HG03159 (cell line): ENCODE results near the gene TBC1D5.
"Not testable (repeated sequence)": the region's sequence is repeated elsewhere in the genome, so short reads cannot be mapped to it uniquely, and the experiment has no call there.

Experiments used
- ATAC-seq: cut with Tn5 transposase; IDR thresholded peaks from one replicate; pipeline ENCODE4 v1.9.1; 2021; ENCODE audit warnings: mild to moderate bottlenecking, moderate library complexity; ENCODE audit not compliant: unreplicated experiment

The TBC1D5 gene

GRCh38 chr3:17552351-17552750 lies 190.1 kb downstream of the TBC1D5 start:
- no peak for ATAC-seq

DNA sequence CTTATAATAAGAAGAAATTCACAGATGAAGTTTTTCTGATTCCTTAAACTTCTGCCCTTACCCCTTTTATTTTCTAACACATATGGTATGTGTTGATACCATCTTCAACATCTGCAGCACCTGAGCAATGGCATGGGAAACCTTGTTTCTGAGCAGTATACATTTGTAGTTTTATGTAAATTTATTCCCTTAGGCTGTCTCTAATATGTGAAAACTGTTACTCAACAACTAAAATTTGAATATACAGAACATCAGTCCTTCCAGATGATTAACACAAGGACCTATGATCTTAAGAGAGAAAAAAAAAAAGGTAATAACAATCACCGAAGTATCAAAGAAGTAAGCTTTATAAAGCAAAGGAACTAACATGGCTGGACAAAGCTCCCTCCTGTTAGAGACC lies 190.5 kb downstream of the TBC1D5 start:
- ATAC-seq, result no peak

GRCh38 chr3:17551333-17551732 lies 191.1 kb downstream of the TBC1D5 start:
- ATAC-seq, result no peak

DNA sequence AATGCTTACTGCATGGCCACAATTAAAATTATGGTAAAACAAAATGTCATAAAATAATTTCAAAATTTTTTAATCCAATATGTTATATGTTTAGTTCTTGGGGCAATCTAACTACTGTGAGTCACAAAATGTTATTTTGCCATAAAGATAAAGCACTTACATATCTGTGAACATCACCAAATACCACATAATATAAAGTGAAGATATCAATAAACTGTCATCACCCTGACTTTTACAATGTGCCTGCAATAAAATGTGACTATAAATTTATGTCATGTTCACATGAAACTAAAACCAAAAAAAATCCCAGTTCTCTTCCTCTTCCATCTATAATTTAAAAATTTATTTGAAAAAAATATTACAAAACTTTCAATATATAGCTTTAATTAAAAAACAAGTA lies 191.8 kb downstream of the TBC1D5 start:
- no peak for ATAC-seq

- no peak for ATAC-seq
Observed at GRCh38 chr3:17546500-17547255, 195.8 kb downstream of the TBC1D5 start.

DNA sequence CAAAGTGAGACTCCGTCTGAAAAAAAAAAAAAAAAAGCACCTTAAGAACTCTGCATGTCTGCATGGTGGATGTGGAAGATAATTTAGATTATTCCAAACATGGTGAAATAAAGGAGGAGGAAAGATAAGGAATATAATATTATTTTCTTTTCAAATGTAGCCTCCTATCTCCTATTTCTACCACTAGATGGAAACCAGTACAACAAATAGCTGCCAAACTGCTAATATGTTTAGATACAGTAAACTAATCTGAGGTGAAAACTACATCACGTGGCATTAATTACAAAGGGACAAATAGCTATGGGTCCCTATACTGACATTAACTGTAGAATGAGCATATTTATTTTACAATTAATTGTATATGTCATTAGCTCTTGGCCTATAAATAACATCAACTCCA lies 197.8 kb downstream of the TBC1D5 start:
- no peak for ATAC-seq

DNA sequence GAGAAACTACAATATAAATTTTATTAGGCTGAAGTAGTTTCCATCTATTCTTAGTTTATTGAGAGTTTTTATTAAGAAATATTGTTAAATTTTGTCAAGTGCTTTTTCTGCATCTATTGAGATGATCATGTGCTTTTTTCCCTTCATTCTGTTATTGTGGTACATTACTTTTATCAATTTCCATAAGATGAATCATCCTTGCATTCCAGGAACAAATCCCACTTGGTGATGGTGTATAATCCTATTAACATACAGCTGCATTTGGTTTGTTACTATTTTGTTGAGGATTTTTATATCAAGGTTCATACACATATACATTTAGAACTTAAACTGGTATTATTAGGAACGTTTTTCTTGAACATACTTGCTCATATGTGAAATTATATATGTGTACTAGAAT lies 199.8 kb downstream of the TBC1D5 start:
- ATAC-seq, result no peak

DNA sequence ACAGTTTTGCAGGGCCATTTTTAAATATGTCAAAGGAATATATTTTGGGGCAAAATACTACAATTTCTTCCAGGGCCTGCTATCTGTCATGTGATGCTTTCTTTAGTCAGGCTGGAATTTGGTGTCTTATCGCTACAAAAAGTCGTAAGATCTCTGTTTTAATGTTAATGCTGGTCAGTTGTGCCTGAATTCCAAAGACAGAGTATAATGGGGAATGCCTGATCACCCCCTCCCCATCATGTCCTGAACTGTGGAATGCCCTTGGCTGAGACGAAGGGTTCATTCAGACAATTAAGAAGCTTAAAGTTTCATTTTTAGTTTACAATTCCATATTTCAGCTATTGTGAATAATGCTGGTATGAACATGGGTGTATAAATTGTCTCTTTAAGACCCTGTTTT lies 203.0 kb downstream of the TBC1D5 start:
- no peak for ATAC-seq

DNA sequence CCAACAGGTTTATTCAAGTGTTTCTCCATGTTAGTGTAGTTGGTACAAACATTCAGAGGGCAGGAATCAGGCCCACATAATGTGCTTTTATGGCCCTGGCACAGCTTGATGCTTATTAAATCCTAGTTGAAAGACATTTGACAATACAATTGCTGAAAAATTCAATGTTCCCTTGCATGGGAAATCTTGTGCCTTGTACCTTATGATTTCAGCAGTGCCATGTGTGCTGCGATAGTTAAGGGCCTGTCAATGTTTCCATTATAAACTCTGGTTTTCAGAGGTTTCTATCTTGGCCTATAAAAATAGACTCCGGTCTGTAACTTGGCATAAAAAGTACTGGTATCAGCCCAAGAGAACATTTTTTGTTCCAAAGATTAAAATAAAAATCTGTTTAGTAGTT lies 207.2 kb downstream of the TBC1D5 start:
- no peak for ATAC-seq

DNA sequence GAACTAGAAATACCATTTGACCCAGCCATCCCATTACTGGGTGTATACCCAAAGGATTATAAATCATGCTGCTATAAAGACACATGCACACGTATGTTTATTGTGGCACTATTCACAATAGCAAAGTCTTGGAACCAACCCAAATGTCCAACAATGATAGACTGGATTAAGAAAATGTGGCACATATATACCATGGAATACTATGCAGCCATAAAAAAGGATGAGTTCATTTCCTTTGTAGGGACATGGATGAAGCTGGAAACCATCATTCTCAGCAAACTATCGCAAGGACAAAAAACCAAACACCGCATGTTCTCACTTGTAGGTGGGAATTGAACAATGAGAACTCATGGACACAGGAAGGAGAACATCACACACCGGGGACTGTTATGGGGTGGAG lies 210.0 kb downstream of the TBC1D5 start:
- not testable (repeated sequence) for ATAC-seq

GRCh38 chr3:17529677-17530076 lies 212.8 kb downstream of the TBC1D5 start:
- ATAC-seq, result no peak

GRCh38 chr3:17518189-17519059 lies 224.0 kb downstream of the TBC1D5 start:
- no peak for ATAC-seq

DNA sequence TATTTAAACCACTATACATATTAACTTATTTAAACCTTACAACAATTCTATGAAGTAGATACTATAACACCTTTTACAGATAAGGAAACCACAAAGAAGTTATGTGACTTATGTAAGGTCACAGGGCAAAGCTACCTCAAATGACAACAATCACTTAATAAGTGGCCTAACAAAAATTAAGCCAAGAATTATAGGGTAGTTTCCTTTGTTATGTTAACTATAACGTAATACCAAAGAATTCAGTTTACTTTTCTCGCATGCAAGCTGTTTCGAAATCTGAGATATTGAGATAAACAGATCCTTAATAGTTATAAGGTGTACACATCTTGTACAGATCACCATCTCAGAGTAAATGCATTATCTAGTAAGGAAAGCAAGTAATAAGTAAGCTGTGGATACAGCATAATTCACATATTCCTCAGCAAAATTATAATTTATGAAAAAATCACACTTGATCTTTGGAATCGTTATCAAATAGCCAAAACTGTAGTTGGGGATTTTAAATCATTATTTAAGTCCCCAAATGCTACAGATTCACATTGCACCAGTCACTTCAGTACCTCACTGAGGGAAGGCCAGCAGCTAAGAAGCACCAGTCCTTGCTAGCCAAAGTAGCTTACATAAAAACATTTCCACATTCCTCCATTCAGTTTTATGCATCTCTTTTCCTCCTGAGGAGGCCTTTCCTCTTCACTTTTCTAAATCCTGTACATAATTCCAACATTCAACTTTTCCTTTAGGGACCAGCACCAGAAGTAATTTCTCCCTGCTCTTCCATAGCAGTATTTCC lies 226.8 kb downstream of the TBC1D5 start:
- no peak for ATAC-seq

GRCh38 chr3:17514597-17514996 lies 227.8 kb downstream of the TBC1D5 start:
- ATAC-seq, result no peak

DNA sequence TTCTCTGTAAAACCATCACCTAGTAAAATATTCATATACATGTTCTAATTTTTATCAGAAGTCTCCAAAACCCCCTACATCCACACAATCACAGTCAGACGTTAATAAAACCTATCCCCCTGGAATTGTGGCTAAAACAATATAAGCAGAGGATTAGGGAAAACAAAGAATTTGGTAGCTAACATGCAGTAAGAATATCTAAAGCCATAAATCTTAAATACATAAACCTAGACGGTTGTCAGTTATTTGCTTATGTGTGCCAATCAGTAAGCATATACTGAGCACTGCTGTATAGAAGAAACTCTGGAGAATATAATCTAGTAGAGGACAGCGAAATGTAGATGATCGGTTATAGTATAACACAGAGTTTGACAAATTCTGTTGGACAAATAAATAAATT lies 232.2 kb downstream of the TBC1D5 start:
- no peak for ATAC-seq

GRCh38 chr3:17508180-17508752 lies 234.2 kb downstream of the TBC1D5 start:
- no peak for ATAC-seq

GRCh38 chr3:17507480-17507879 lies 235.0 kb downstream of the TBC1D5 start:
- no peak for ATAC-seq

DNA sequence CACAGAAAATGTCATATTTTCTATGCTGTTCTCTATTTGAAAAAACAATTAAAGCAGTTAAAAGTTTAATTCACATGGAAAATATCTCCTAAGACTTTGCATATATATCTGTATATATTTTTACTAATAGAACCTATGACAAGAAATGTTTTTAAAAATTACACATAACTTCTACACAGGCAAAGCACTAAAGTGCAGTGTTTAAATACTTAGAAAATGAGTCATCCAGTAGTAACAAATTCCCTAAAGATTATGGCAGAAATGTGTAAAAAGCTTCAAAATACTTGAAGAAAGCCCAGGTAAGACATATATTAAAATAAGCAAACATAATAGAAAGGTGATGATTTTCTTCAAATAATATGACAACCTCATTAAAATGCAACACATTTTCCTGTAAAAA lies 236.6 kb downstream of the TBC1D5 start:
- ATAC-seq, result no peak

DNA sequence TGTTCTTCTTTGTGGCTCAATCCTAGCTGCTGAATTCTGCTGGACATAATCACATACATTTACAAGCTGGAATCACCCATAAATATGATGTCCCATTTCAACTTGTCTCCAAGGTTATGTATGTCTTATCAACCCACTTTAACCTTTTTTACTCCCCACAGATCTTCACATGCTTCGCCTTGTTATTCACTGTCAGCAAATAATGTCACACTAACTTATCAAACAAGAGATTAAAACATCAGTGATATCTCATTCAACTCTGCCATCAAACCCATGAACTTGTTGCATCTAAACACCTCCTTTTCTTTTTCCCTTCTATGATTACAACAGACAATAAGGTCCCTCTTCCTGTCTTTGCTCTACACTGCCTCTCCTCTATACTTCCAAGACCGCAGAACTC lies 240.7 kb downstream of the TBC1D5 start:
- no peak for ATAC-seq

- ATAC-seq, result no peak
Observed at GRCh38 chr3:17500618-17501017, 241.8 kb downstream of the TBC1D5 start.
